DMS153 treated with DMSO at 0.1 percent for 48 hours (cell line): ENCODE results near the gene PRSS36.
"Not testable (repeated sequence)": the region's sequence is repeated elsewhere in the genome, so short reads cannot be mapped to it uniquely, and the experiment has no call there.

Source experiments
- DNase-seq: peaks from one replicate; lab custom pipeline; 2025; ENCODE audit not compliant: unreplicated experiment; lab: John Stamatoyannopoulos, UW

PRSS36 gene

DNA sequence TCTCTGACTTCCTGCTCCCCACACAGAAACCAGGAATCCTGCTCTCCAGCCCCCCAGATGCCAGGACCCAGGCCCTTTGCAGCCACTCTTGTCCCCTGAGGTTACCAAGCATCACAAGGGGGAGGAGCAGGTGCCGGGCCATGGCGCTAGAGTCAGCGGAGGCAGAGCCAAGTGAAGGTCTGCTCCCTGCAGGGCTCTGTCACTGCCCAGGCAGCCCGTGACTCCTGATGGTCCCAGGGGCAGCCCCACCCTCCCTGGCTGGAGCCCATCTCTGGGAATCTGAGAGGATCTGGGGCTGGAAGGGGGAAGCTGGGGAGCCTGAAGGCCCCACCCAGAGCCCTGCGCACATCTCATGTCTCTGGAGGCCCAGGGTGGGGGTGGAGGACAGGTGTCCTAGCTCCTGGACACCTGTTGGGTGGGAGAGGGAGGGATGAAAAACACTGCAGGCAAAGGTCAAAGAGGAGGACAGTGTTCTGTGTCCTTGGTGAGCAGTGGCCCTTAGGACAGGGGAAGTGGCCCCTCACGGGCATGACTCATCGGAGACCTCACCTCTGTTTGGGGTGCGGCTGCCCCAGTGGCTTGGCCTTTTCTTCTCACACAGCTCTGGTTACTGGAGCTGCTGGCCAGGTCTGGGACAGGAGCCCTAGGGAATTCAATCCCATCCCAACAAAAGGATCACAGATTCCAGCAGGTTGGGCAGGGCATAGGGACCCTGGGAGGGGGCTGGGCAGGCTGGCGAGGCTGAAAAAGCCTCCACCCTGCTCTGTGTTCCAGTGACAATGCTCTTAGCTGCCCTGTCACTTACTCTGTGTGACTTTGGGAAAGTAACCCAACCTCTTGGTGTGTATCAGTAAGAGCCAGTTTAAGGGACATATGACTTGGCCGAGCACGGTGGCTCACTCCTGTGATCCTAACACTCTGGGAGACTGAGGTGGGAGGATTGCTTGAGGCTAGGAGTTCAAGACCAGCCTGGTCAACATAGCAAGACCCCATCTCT, at the start of gene PRSS36:
Gene PRSS36 (minus strand): TSS at position 173 of the 997 bp plus-strand sequence. CDS start 31 bp downstream, at position 142.
- no peak for DNase-seq

DNA sequence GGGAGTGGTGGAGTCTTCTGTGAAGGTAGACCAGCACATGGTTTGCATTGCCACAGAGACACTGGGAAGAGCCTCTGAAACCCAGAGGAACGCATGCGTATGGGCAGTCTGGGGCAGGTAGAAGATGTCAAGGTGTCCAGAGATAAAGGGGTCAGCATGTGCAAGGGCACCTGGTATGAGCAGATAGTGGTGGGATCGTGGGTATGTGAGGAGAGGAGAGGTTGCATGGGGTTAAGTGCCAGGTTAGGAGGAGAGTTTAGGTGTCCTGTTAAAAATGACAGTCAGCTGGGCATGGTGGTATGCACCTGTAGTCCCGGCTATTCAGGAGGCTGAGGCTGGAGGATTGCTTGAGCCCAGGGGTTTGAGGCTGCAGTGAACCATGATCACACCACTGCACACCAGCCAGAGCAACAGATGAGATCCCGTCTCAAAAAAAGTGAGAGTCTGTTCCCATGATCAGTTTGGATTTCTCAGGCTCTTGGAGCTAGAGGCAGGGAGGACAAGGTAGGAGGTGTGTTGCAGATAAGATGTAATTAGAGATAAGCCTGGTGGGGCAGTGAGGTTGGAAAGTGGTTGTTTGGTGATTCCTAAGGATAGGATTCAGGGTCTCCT, 49.7 kb upstream of the PRSS36 start:
- DNase-seq, result no peak

- DNase-seq, result no peak
These were observed 48.5 kb upstream of the PRSS36 start for GRCh38 chr16:31198207-31198882.

DNA sequence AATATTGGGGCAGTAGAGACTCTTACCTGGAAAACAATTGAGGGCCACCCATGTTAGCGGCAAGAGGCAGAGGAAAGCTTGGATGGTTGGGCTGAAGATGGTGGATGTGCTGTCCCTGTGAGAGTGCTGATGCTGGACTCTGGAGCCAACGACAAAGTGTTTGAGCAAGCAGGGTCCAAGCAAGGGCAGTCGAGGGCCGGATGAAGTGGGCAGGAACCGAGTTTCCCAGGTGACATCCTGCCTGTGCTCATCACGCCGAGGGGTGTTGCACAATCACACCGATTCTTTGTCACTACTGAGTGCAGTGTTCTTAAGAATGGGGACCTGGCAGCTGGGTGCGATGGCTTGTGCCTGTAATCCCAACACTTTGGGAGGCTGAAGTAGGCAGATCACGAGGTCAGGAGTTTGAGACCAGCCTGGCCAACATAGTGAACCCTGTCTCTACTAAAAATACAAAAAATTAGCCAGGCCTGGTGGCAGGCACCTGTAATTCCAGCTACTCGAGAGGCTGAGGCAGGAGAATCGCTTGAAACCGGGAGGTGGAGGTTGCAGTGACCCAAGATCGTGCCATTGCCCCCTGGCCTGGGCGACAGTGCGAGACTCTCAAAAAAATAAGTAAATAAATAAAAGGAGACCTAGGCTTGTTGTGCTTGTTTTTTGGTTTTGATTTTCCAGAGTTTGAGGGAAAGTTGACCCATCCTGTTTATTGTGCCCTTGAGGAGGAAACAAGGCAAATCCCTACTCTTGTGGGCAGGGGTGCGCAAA, 46.6 kb upstream of the PRSS36 start:
- DNase-seq, result no peak

GRCh38 chr16:31195861-31196260, 46.0 kb upstream of the PRSS36 start:
- DNase-seq, result not testable (repeated sequence)

- DNase-seq, result no peak
These were observed 45.0 kb upstream of the PRSS36 start for GRCh38 chr16:31194898-31195297.

- no peak for DNase-seq
These were observed 44.0 kb upstream of the PRSS36 start for GRCh38 chr16:31193874-31194273.

DNA sequence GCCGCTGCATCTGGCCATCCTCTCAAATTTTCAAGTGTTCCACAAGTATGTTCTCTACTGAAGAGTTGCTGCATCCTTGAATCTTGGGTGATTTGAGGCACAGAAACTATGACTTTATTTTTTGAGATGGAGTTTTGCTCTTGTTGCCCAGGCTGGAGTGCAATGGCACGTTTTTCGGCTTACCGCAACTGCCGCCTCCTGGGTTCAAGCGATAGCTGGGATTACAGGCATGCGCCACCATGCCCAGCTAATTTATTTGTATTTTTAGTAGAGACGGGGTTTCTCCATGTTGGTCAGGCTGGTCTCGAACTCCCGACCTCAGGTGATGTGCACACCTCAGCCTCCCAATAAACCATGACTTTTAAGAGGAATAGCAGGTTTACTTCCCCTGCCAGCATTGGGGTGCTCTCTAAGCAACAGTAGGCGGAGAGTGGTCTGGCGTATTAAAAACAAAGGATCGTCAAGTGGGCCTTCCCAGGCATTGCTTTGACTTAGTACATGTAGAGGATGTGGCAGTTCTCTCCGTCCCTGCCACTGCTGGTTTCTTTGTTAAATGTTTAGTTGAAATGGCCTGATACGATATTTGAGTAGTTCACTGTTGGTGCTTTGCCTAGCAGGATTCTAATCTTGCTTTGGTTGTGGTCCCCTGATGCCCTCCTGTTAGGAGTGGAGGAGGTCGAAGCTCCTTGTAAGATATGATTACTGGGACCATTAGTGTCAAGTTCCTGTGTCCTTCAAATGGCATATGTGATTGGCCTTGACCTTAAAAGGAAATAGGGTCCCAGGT, 43.2 kb upstream of the PRSS36 start:
- no peak for DNase-seq

DNA sequence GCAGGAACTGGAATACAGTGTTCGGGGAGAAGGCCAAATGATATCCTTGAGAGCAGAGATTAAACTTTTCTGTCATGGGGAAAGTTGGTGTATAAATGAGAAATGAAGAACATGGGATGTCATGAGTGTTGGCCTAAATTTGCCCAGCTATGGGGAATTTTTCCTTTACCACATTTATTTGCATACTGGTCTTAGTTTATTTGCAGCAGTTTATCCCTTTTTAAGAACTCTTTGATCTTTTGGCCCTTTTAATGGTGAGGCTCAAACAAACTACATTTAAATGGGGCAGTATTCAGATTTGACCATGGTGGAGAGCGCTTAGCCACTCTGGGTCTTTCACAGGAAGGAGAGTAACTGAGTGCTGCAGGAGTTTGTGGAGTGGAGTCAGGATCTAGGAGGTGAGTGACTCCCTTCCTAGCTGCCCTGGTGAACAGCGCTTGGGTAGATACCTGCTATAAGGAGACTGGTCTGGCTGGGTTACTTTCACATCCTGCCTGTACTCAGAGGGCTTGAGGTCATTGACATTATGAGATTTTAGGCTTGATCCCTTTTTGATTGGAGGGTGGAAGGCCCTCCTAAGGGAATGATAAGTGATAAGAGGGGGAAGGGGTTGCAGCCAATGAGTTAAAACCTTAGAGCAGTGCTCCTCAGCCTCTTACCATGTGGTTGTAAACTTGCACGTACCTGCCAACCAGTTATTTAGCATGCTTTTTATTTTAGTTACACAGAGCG, 42.0 kb upstream of the PRSS36 start:
- no peak for DNase-seq

- DNase-seq, result no peak
These were observed 41.1 kb upstream of the PRSS36 start for GRCh38 chr16:31190818-31191444.

- no peak for DNase-seq
These were observed 40.2 kb upstream of the PRSS36 start for GRCh38 chr16:31190061-31190460.

DNA sequence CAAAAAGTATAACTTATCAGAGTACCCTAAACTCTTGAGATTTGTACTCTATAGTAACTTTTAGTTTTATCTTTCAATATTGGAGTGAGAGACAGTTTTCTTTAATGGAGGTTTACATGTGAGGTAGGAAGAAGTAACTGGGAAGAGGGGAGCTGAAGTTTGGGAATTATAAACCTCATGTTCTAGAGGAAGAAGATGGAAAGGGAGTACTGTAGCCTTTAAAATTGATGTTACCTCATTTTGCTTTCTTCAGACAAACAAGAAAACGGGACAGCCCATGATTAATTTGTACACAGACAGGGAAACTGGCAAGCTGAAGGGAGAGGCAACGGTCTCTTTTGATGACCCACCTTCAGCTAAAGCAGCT, 39.5 kb upstream of the PRSS36 start:
- no peak for DNase-seq

DNA sequence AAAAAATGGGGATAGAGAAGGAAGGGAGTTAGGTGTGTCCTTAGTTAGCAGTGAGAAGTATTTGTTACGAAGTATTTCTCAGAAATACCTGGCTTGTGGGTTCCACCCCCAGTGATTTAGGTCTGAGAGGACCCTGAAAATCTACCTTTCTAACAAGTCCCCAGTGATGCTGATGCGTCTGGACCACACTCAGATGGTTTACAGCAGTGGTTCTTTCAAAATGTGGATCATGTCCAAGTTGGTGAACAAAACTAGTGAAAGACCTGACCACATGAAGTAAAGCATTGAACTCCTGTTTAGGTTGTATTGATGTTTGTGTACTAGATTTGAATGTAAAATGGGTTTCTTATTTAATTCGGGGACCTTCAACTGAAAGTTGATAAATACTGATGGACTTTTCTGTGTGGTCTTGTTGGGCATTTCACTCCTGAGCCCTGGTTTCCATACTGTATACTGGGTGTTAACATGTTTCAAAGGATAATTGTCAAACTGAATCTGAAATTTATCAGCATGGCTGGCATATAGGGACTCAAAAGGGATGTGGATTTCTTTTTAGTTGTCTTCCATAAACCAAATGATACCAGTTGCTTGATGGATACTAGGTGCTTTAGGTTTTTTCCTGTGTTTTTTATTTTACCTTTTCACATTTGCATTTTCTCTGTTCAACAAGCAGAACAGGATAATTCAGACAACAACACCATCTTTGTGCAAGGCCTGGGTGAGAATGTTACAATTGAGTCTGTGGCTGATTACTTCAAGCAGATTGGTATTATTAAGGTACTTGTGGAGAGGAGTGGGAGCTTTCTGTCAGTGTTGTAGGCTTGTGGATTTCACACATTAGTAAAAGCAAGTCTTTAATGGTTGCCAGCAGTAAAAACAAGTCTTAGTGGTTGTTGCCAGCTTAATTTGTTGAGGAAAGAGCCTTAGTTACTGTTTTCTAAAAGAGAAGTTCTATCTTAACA, 38.9 kb upstream of the PRSS36 start:
- no peak for DNase-seq

DNA sequence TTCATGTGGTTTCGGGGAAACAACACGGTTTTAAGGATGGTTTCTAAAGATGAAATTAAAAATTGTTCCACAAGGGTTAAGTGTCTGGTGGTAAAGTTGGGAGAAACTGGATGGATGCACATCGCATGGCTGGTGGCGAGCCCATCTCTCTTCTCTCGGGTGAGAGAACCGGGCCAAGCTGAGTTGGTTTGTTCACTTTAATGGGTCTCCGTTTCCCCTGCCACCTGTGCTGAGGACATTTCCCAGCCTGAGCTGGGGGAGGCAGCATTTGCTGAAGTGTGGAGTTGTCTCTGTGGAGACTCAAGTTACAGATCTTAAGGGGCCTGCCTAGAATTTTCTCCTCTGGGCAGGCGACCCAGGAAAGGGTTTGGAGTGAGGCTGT, 37.9 kb upstream of the PRSS36 start:
- DNase-seq, result no peak

- no peak for DNase-seq
These were observed 37.3 kb upstream of the PRSS36 start for GRCh38 chr16:31186930-31187807.

GRCh38 chr16:31186176-31186575, 36.3 kb upstream of the PRSS36 start:
- no peak for DNase-seq

GRCh38 chr16:31185339-31185738, 35.5 kb upstream of the PRSS36 start:
- no peak for DNase-seq
